ENCODE data around the gene COL13A1.

Gene COL13A1

GRCh38 chr10:69848454-69848853 lies 46.7 kb downstream of the COL13A1 start:
- no peak for DNase-seq

GRCh38 chr10:69849825-69850224 lies 48.1 kb downstream of the COL13A1 start:
- no peak for DNase-seq

- DNase-seq, result no peak
Observed at GRCh38 chr10:69850440-69850839, 48.7 kb downstream of the COL13A1 start.

- DNase-seq, result no peak
Observed at GRCh38 chr10:69851306-69851705, 49.6 kb downstream of the COL13A1 start.

GRCh38 chr10:69853064-69853463 lies 51.4 kb downstream of the COL13A1 start:
- no peak for DNase-seq

GRCh38 chr10:69854511-69855345 lies 53.0 kb downstream of the COL13A1 start:
- no peak for DNase-seq

- DNase-seq, result no peak
Observed at GRCh38 chr10:69855346-69856111, 53.8 kb downstream of the COL13A1 start.

- DNase-seq, result no peak
Observed at GRCh38 chr10:69856601-69857166, 55.0 kb downstream of the COL13A1 start.

- DNase-seq, result no peak
Observed at GRCh38 chr10:69858201-69858600, 56.5 kb downstream of the COL13A1 start.

- no peak for DNase-seq
Observed at GRCh38 chr10:69860271-69860670, 58.6 kb downstream of the COL13A1 start.

- no peak for DNase-seq
Observed at GRCh38 chr10:69861251-69862240, 59.8 kb downstream of the COL13A1 start.

GRCh38 chr10:69862882-69863530 lies 61.3 kb downstream of the COL13A1 start:
- no peak for DNase-seq

GRCh38 chr10:69863580-69863979 lies 61.9 kb downstream of the COL13A1 start:
- DNase-seq, result no peak

GRCh38 chr10:69864321-69864720 lies 62.6 kb downstream of the COL13A1 start:
- DNase-seq, result no peak

GRCh38 chr10:69865450-69865849 lies 63.7 kb downstream of the COL13A1 start:
- DNase-seq, result no peak

- DNase-seq, result no peak
Observed at GRCh38 chr10:69866246-69866687, 64.6 kb downstream of the COL13A1 start.

- no peak for DNase-seq
Observed at GRCh38 chr10:69866688-69867461, 65.2 kb downstream of the COL13A1 start.

GRCh38 chr10:69867699-69868558 lies 66.2 kb downstream of the COL13A1 start:
- no peak for DNase-seq

GRCh38 chr10:69868821-69869220 lies 67.1 kb downstream of the COL13A1 start:
- no peak for DNase-seq
